Endothelial cell of umbilical vein (primary cell): ENCODE results near the gene CEP85.

Source experiments
- EZH2 ChIP-seq: IDR thresholded peaks from 2 replicates; pipeline ENCODE4 v1.6.1; 2012; ENCODE audit warnings: borderline replicate concordance, low read depth, mild to moderate bottlenecking, moderate library complexity, low read length, inconsistent platforms; ENCODE audit not compliant: severe bottlenecking
- FOS ChIP-seq: IDR thresholded peaks from 2 replicates; pipeline ENCODE4 v1.6.1; 2011; ENCODE audit warnings: mild to moderate bottlenecking, low read length, moderate library complexity, borderline replicate concordance; ENCODE audit not compliant: insufficient read depth
- GATA2 ChIP-seq: IDR thresholded peaks from 2 replicates; pipeline ENCODE4 v1.7.0; 2011; ENCODE audit warnings: low read depth, mild to moderate bottlenecking, moderate library complexity, mixed read lengths, low read length; ENCODE audit not compliant: insufficient read length, insufficient read depth
- JUN ChIP-seq: IDR thresholded peaks from 2 replicates; pipeline ENCODE4 v1.6.1; 2011; ENCODE audit warnings: borderline replicate concordance, low read depth; ENCODE audit not compliant: insufficient read length, insufficient read depth
- MYC ChIP-seq: IDR thresholded peaks from one replicate; pipeline ENCODE4 v1.6.1; 2011; ENCODE audit warnings: mild to moderate bottlenecking, low read depth, low read length
- POLR2A ChIP-seq: IDR thresholded peaks from 2 replicates; pipeline ENCODE4 v1.6.1; 2012; ENCODE audit warnings: low read depth, mild to moderate bottlenecking, control low read depth, low read length
- POLR2AphosphoS5 ChIP-seq: IDR thresholded peaks from 2 replicates; pipeline ENCODE4 v1.6.1; 2012; ENCODE audit warnings: low read depth, mild to moderate bottlenecking, control low read depth, low read length, moderate library complexity; ENCODE audit not compliant: insufficient read depth
- TF ChIP-seq, protein P1 (sequence below), 2 donors: IDR thresholded peaks; 1 replicate in 1 of 2; 2 replicates in 1 of 2; pipeline ENCODE4 v1.5.1; 2011; ENCODE audit warnings: low read length in 2 of 2, mild to moderate bottlenecking in 2 of 2, moderate library complexity in 2 of 2, control low read depth in 1 of 2, inconsistent platforms in 1 of 2, low read depth in 1 of 2; ENCODE audit not compliant: insufficient read depth in 1 of 2; ENCODE audit errors: extremely low read depth in 1 of 2
- TF ChIP-seq, protein P2 (sequence below): IDR thresholded peaks from 2 replicates; pipeline ENCODE4 v1.6.1; 2011; ENCODE audit not compliant: insufficient read depth, insufficient read length

DNA sequence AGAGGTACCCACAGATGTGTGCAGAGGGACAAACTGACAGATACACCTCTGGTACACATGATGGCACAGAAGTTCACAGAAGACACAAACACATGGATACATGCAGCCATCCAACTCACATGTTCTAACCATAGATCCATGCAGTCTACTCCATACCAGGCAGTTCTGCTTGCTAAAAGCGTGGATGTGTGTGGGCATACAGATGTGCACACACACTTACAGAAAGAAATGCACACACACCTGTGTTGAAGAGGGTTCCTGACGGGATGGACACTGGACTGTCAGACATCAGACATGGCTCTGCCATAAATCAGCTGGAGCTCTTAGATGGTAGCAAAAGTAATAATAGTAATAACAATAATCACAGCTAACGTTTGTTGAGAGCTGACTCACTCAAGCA, 90.5 kb downstream of the CEP85 start:
- TF ChIP-seq, protein P1, sequence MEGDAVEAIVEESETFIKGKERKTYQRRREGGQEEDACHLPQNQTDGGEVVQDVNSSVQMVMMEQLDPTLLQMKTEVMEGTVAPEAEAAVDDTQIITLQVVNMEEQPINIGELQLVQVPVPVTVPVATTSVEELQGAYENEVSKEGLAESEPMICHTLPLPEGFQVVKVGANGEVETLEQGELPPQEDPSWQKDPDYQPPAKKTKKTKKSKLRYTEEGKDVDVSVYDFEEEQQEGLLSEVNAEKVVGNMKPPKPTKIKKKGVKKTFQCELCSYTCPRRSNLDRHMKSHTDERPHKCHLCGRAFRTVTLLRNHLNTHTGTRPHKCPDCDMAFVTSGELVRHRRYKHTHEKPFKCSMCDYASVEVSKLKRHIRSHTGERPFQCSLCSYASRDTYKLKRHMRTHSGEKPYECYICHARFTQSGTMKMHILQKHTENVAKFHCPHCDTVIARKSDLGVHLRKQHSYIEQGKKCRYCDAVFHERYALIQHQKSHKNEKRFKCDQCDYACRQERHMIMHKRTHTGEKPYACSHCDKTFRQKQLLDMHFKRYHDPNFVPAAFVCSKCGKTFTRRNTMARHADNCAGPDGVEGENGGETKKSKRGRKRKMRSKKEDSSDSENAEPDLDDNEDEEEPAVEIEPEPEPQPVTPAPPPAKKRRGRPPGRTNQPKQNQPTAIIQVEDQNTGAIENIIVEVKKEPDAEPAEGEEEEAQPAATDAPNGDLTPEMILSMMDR (IDR thresholded peaks at IDR 0.05; ENCODE audit: extremely low read depth in 1 of 2, insufficient read depth in 1 of 2, low read depth in 1 of 2, low read length in 2 of 2) = no peak
- TF ChIP-seq POLR2A (no peak), POLR2AphosphoS5 (no peak), EZH2 (no peak), GATA2 (no peak), JUN (no peak), MYC (no peak), FOS (no peak)
- TF ChIP-seq, protein P2, sequence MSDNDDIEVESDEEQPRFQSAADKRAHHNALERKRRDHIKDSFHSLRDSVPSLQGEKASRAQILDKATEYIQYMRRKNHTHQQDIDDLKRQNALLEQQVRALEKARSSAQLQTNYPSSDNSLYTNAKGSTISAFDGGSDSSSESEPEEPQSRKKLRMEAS = no peak
